Midbrain (tissue), 1 donor: ENCODE data around the gene PLXDC1.
"Not testable (repeated sequence)": the region's sequence is repeated elsewhere in the genome, so short reads cannot be mapped to it uniquely, and the experiment has no call there.

Experiments used
- DNase-seq: peaks from one replicate; lab custom pipeline; 2025; lab: John Stamatoyannopoulos, UW

Gene PLXDC1

DNA sequence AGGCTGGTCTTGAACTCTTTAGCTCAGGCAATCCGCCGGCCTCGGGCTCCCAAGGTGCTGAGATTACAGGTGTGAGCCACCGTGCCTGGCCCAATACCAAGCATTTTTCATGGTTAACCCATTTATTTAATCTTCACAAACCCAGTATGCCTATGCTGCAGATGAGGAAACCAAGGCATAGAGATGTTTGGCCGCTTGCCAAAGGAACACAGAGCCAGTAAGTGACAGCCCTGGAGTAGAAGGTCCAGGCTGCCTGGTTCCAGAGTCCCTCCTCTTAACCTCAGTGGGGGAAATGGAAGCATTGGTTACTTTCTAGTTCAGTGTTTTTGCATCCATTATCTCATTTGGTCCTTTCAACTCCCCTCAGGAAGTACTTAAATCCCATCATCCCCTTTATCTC, 29.9 kb upstream of the PLXDC1 start:
- DNase-seq: no peak

DNA sequence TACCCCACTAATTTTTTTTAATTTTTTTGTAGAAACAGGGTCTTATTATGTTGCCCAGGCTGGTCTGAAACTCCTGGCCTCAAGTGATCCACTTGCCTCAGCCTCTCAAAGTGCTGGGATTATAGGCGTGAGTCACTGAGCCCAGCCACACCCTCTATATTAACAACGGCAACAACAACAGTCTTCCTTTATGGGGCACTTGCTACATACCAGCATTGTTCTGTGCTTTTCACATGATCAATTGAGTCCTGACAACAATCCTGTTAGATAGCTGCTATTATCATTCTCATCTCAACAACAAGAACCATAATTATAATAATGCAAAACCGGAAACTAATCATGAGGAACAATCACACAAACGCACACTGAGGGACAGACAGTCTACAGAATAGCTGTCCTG, 27.1 kb upstream of the PLXDC1 start:
- DNase-seq: no peak

- no peak for DNase-seq
These were observed 25.8 kb upstream of the PLXDC1 start for GRCh38 chr17:39177256-39177655.

- DNase-seq: no peak
These were observed 24.3 kb upstream of the PLXDC1 start for GRCh38 chr17:39175695-39176093.

DNA sequence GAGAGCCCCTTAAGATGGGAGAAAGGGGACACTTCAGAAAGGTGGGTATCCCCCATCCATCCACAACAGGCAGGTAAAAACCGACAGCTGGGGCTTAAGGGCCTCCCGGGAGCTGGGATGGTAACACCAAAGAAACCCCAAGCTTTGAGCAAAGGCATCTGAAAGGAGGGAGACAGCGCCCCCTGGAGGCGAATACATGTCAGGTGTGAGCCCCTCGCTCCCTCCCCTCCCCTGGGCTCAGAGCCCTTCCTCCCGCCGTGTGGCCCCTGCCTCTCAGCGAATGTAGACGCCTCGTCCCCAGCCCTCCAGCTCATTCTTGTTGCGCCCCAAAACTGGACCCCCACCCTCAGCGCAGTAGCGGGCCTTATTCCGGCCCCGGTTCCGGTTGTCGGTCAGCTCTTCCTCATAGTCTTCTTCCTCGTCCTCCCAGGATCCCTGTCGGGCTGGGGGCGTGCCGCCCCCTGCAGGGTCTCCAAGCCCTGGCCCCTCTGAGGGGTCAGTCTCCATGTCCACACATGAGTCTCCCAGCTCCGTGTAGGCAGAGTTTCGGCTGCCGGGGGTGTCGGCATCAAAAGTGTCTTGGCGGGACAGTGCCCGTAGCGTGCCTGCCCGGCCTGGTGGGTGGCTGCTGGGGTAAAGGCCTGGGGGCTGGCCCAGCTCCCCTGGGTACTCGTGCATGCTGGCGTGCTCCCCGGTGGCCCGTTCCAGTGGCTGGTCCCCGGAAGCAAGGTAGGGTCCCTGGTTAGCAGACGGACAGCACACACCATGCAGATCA, 23.7 kb upstream of the PLXDC1 start:
- DNase-seq: peak; percentile 67

DNA sequence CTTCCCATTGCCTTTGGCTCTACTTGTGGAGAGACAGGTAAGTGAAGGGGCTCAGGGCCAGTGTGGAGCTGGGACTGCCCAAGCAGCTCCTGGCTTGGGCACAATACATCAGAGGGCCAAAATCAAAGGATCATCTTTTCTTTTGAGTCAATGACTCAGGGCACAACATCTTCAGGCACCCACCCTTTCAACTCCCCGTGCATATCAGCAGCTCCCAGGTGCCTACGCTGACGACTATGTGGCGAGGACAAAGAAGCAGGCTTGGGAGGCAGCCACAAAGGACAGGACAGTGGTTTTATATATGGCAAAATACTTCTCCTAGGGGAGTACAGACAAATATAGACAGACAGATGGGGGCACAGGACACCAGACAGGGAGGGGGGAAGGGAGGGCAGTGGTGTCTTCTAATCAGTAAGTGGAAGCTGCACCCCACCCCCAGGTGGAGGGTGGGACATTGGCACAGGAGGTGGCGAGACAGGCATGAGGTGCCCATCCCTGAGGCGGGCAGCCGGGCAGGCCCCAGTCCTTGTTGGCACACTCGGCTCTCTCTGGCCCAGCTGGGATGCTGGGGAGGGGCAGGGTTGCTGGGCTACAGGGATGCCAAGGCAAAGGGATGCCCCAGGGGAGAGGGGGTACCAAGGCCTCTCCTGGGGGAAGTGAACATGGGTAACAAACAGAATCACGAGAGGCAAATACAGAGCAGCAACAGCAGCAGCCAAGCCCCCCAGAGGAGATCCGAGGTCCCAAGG, 22.3 kb upstream of the PLXDC1 start:
- peak; percentile 11 for DNase-seq

- DNase-seq: no peak
These were observed 21.6 kb upstream of the PLXDC1 start for GRCh38 chr17:39173080-39173479.

- DNase-seq: no peak
These were observed 20.5 kb upstream of the PLXDC1 start for GRCh38 chr17:39171933-39172332.

DNA sequence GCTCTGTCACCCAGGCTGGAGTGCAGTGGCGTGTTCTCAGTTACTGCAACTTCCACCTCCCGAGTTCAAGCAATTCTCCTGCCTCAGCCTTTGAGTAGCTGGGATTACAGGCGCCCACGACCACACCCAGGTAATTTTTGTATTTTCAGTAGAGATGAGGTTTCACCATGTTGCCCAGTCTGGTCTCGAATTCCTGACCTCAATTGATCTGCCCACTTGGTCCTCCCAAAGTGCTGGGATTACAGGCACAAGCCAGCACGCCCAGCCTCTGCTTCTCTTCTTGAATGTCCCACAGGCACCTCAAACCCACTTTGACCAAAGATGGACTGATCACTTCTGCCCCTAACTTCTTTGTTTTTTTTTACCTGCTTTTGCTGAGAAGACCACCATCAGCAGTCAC, 19.1 kb upstream of the PLXDC1 start:
- DNase-seq: no peak

GRCh38 chr17:39170109-39170508, 18.7 kb upstream of the PLXDC1 start:
- DNase-seq: no peak

GRCh38 chr17:39169518-39169917, 18.1 kb upstream of the PLXDC1 start:
- no peak for DNase-seq

DNA sequence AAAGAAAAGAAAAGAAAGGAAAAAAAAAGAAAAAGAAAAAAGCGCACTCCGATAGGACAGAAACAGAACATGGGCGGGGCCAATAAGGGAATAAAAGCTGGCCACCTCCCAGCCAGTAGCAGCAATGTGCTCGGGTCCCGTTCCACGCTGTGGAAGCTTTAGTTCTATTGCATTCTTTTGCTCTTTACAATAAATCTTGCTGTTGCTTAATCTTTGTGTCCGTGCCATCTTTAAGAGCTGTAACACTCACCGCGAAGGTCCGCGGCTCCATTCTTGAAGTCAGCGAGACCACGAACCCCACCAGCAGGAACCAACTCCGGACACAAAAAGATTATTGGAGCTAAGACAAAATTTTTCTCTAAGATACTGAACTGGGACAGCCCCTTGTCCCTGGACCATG, 17.7 kb upstream of the PLXDC1 start:
- DNase-seq: no peak

DNA sequence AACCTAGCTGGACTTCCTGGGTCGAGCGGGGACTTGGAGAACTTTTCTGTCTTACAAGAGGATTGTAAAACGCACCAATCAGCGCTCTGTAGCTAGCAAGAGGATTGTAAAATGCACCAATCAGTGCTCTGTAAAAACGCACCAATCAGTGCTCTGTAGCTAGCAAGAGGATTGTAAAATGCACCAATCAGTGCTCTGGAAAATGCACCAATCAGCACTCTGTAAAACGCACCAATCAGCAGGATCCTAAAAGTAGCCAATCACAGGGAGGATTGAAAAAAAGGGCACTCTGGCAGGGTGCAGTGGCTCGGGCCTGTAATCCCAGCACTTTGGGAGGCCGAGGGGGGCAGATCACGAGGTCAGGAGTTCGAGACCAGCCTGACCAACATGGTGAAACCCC, 17.1 kb upstream of the PLXDC1 start:
- not testable (repeated sequence) for DNase-seq

DNA sequence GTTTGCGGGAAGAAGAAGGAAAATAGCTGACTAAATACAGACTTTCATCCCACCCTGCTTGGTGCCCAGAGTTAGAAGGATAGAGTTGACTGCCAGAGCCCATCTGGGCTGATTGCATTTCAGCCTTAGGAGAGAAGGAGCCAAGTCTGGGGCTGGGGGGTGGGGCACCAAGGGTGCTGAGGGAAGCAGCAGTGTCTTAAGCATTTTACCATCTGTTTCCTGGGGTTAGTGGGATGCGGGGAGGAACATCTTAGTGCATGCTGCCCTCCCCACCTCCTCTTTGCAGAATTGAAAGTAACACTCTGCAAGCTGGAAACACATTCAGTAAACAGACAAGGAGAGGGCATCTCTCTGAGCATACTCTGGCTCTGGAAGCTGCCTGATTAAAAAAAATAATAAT, 16.0 kb upstream of the PLXDC1 start:
- DNase-seq: peak; percentile 41

- no peak for DNase-seq
These were observed 15.2 kb upstream of the PLXDC1 start for GRCh38 chr17:39166437-39167335.

GRCh38 chr17:39165841-39166349, 14.5 kb upstream of the PLXDC1 start, which contains the start of gene ARL5C:
Gene ARL5C, minus strand, starts transcription at chr17:39166161. Its CDS starts 401 bp downstream, at chr17:39165760.
- no peak for DNase-seq

GRCh38 chr17:39165178-39165840, 13.9 kb upstream of the PLXDC1 start:
- no peak for DNase-seq

GRCh38 chr17:39164675-39165143, 13.3 kb upstream of the PLXDC1 start:
- DNase-seq: peak; percentile 57

DNA sequence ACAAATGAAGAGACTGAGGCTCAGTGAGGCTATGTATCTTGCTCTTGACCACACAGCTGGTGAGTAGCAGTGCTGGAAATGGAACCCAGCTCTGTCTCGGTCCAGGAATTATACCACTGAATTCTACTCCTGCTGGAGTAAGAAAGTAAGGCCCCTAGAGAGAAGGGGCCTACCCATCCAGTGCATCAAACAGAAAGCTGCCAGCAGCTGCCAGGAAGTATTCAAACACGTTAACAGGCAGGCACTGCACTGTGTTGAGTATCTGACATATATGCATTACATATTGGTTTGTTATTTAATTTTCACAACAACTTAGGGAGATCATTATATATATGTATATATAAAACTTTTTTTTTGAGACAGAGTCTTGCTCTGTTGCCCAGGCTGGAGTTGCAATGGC, 10.5 kb upstream of the PLXDC1 start:
- no peak for DNase-seq

- DNase-seq: no peak
These were observed 7.2 kb upstream of the PLXDC1 start for GRCh38 chr17:39158623-39159022.

GRCh38 chr17:39156491-39156890, 5.1 kb upstream of the PLXDC1 start:
- DNase-seq: no peak
